AG09319 (cell line): ENCODE results near the gene MEX3A.
"Not testable (repeated sequence)": the region's sequence is repeated elsewhere in the genome, so short reads cannot be mapped to it uniquely, and the experiment has no call there.

ENCODE experiments used
- DNase-seq: peaks from one replicate; pipeline ENCODE4 v3.0.0-alpha.2; 2010; ENCODE audit warnings: low read depth; ENCODE audit errors: extremely low read depth
- TF ChIP-seq, protein P1 (sequence below): IDR thresholded peaks from 2 replicates; pipeline ENCODE4 v1.5.1; 2011; ENCODE audit warnings: low read depth, mild to moderate bottlenecking, inconsistent platforms, low read length, moderate library complexity

The MEX3A gene

DNA sequence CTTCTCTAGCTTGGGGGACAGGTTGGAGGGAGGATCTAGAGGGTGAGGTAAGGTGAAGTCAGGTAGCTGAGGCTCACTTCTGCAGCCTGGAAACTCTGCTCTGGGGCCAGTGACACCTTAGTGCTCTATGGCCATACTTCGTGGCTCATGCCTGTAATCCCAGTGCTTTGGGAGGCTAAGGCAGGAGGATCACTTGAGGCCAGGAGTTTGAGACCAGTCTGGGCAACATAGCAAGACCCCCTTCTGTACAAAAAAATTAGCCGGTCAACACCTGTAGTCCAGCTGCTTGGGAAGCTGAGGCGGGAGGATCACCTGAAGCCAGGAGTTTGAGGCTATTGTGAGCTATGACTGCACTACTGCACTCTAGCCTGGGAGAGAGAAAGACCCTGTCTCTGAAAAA lies 38.1 kb upstream of the MEX3A start:
- no peak for DNase-seq
- TF ChIP-seq, protein P1, sequence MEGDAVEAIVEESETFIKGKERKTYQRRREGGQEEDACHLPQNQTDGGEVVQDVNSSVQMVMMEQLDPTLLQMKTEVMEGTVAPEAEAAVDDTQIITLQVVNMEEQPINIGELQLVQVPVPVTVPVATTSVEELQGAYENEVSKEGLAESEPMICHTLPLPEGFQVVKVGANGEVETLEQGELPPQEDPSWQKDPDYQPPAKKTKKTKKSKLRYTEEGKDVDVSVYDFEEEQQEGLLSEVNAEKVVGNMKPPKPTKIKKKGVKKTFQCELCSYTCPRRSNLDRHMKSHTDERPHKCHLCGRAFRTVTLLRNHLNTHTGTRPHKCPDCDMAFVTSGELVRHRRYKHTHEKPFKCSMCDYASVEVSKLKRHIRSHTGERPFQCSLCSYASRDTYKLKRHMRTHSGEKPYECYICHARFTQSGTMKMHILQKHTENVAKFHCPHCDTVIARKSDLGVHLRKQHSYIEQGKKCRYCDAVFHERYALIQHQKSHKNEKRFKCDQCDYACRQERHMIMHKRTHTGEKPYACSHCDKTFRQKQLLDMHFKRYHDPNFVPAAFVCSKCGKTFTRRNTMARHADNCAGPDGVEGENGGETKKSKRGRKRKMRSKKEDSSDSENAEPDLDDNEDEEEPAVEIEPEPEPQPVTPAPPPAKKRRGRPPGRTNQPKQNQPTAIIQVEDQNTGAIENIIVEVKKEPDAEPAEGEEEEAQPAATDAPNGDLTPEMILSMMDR: no peak

DNA sequence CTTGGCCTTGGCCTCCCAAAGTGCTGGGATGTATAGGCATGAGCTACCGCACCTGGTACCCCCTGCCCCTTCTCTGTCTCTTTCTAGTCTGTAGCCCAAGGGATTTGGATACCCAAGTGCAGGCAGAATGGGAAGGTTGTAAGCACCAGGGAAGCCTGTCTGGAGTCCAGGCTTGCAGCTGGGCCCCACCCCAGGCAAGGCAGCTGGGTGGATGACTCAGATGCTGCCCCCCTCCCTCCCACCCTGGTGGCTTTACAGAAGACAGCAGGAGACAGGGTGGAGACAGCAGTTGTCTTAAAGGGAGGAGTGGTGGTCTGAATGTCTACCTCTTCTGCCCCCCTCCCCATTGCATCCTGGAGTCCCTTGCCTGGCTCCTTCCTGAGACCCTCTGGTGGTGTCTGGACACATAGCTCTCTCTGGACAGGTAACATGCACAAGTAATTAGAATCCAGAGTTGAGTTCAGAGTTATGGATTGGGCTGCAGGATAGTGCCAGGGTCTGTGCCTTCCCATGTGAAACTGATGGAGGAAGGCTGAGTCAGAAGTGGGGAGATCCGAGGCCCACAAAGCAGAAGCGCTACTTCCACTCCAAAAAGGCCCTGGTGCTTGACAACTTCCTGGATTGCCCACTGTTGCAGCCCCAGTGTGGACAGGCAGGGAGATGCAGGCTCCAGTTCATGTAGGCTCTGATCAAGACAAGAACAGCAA lies 37.4 kb upstream of the MEX3A start:
- no peak for DNase-seq
- TF ChIP-seq, protein P1: no peak; the same call in 1 of the 2 replicates

DNA sequence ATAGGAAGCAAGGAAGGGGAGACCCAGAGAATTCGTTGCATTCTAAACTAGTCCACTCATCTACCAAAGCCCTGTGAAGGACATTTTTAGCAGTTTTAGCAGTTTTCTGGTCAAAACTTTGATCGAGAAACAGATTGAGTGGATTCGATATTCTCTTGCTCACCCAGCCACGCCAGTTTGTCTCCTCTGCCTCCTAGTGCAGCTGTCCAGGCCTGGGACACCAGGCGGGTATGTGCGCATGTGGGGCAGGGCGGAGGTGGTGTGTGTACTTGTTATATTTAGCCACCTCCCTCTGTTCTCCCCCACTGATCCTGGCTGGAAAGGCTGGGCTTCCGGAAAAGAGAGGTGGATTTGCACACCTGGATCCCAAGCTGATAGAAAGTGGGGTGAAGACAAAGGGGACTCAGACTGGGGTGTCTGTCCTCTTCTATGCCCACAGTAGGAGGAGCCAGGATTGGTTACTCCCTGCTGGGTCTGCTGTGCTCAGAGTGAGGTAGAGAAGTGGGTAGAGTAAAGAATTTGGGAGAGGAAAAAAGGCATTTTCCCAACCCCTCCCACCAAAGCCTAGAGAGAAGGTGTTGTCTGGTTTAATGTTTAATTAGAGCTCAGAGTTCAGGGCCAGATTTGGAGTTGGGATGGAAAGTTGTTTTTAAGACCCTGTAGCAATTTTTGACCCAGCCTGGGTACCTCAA lies 36.1 kb upstream of the MEX3A start:
- no peak for DNase-seq

DNA sequence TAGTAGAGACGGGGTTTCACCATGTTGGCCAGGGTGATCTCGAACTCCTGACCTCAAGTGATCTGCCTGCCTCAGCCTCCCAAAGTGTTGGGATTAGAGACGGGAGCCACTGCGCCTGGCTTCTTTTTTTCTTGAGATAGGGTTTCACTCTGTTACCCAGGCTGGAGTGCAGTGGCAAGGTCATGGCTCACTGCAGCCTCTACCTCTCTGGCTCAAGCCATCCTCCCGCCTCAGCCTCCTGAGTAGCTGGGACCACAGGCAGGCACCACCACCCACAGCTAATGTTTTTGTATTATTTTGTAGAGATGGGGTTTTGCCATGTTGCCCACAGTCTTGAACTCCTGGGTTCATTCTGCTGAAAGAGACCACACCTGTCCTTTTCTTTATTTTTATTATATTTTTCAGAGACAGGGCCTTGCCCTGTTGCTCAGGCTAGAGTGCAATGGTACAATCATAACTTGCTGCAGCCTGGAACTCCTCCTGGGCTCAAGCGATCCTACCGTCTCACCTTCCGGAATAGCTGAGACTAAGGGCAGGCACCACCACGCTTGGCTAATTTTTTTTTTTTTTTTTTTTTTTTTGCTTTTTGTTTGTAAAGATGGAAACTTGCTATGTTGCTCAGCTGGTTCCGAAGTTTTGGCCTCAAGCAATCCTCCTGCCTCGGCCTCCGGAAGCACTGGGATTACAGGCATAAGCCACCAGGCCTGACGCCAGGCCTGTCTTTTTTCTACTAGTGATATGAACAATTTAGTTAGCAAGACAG lies 35.3 kb upstream of the MEX3A start:
- TF ChIP-seq, protein P1: no peak
- no peak for DNase-seq

More for the DNA sequence above, 36.1 kb upstream of the MEX3A start:
- TF ChIP-seq, protein P1: no peak

DNA sequence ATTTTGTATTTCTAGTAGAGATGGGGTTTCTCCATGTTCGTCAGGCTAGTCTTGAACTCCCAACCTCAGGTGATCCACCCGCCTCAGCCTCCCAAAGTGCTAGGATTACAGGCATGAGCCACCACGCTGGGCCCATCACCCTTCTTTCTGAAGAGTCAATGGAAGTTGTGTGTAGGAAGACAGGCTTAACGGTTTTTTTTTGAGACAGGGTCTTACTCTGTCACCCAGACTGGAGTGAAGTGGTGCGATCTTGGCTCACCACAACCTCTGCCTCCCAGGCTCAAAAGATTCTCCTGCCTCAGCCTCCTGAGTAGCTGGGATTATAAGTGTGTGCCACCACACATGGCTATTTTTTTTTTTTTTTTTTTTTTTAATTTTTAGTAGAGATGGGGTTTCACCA lies 34.5 kb upstream of the MEX3A start:
- DNase-seq: not testable (repeated sequence)

DNA sequence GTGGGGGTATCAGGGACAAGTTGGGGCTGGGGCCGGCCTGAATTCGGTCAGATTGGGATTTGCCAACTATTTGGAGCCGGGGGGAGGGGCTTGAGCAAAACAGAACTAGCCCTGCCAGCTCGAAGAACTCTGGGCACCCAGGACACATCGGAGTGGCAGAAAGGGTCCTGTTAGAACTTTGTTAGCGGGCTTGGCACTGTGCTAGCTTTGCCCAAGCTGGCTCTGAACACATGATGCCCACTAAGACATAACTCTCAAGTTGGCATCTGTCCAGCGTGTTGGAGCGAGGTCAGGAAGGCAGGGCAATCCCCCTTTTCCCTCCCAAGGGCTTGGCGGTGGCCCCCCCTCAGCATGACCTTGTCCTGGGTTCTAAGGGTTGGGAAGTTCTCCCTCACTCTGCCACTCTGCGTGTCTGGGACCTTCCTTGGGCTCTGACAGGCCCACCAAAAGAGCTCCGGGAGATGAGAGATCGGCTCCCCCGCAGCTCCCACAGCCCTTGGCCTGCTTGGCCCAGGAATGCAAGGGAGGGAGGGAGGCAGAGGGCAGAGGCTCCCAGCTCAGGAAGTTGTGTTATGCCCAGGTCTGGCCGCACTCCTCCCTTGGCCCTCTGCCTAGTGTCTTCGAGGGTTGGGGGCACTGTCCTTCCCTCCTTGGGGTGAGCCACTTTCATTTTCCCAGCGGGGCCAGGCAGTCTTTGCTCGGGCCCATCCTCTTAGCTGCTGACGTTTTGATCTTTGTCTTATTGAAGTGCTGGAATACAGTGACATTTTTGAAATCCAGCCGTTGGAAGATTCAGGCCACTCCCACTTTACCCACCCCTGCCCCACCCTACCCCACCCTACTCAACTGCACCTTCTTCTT lies 33.5 kb upstream of the MEX3A start:
- TF ChIP-seq, protein P1: no peak

DNA sequence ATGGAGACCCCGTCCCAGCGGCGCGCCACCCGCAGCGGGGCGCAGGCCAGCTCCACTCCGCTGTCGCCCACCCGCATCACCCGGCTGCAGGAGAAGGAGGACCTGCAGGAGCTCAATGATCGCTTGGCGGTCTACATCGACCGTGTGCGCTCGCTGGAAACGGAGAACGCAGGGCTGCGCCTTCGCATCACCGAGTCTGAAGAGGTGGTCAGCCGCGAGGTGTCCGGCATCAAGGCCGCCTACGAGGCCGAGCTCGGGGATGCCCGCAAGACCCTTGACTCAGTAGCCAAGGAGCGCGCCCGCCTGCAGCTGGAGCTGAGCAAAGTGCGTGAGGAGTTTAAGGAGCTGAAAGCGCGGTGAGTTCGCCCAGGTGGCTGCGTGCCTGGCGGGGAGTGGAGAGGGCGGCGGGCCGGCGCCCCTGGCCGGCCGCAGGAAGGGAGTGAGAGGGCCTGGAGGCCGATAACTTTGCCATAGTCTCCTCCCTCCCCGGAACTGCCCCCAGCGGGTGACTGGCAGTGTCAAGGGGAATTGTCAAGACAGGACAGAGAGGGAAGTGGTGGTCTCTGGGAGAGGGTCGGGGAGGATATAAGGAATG lies 32.8 kb upstream of the MEX3A start:
- no peak for DNase-seq
- TF ChIP-seq, protein P1: no peak

More for the DNA sequence above, 33.5 kb upstream of the MEX3A start:
- DNase-seq: no peak
